Measurements from ENCODE around the gene PSMB10.
"Not testable (repeated sequence)": the region's sequence is repeated elsewhere in the genome, so short reads cannot be mapped to it uniquely, and the experiment has no call there.

PSMB10 gene

DNA sequence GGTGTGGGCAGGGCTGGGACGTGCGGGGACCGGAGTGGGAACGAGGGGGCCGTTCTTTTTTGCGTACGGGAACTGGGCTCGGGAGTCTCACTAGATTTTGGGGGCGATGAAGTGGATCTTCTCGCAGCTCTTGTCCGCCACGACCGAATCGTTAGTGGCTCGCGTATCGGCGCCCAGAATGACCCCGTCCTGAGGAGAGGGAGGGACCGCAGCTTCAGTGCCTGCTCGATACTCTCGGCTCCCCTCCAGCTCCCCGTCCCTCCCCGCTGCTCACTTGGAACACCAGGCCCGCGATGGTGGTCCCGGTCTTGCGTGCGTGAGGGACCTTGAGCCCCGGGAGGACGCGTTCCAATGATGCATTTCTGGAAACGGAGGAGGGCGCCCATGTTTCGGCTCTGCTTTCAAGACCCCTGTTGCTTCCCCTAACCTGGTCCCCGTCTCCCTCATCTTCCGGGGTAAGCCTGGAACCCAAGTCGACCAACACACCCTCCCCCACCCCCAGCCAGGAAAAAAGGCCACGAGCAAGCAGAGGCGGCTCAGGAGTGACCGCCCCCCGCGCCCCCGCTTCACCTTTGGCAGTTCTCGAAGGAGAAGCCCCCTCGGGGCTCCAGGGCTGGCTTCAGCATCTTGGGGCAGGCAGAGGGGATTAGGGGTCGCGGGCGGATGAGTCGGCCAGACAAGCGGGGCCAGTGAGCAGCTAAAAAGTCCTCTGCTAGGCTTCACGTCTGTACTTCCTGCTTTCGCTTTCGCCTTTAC is at the start of gene PSMB10:
Gene PSMB10 (minus strand): TSS at position 727 of the 756 bp plus-strand sequence. CDS start 101 bp downstream, at position 626.
- Histone ChIP-seq H3K27ac (ENCODE audit: low read length) (no peak within 1 kb of the TSS), H3K4me3 (ENCODE audit: low read length) (peak within 1 kb of the TSS; percentile 86), H3K36me3 (ENCODE audit: control insufficient read depth, insufficient read depth, low read length) (no peaks in the 10 kb centered on the region), H3K9me3 (ENCODE audit: control insufficient read depth, insufficient read depth, low read length) (no peaks in the 10 kb centered on the region), H3K27me3 (ENCODE audit: control insufficient read depth, insufficient read depth, low read length) (no peaks in the 10 kb centered on the region), H3K4me1 (ENCODE audit: control insufficient read depth, insufficient read depth, low read length) (peaks cover 3% of the 10 kb centered on the region)
- WGBS (ENCODE audit: insufficient coverage, insufficient read length) = no CpG with 5 or more reads among the region's 54 CpGs
- DNase-seq (ENCODE audit: low read depth, low spot score) = no peak

DNA sequence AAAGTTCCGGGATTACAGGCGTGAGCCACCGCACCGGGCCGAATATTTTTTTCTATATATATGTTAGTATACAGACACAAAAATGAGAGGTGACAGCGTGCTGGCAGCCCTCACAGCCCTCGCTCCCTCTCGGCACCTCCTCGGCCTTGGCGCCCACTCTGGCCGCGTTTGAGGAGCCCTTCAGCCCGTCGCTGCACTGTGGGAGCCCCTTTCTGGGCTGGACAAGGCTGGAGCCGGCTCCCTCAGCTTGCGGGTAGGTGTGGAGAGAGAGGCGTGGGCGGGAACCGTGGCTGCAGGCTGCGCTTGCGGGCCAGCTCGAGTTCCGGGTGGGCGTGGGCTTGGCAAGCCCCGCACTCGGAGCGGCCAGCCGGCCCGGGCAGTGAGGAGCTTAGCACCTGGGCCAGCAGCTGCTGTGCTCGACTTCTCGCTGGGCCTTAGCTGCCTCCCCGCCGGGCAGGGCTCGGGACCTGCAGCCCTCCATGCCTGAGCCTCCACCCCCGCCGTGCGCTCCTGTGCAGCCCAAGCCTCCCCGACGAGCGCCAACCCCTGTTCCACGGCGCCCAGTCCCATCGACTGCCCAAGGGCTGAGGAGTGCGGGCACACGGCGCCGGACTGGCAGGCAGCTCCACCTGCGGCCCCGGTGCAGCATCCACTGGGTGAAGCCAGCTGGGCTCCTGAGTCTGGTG is 45.5 kb upstream of the PSMB10 start:
- no peak overlapping the region for H3K27ac ChIP-seq (ENCODE audit: low read length)
- no CpG with 5 or more reads among the region's 49 CpGs for WGBS (ENCODE audit: insufficient coverage, insufficient read length)
- H3K4me3 ChIP-seq (ENCODE audit: low read length) = no peak overlapping the region
- no peak for DNase-seq (ENCODE audit: low read depth, low spot score)
- no peaks in the 10 kb centered on the region; the same call in 1 of the 2 replicates for H3K36me3 ChIP-seq (ENCODE audit: control insufficient read depth, insufficient read depth, low read length)
- no peaks in the 10 kb centered on the region; the same call in 1 of the 2 replicates for H3K4me1 ChIP-seq (ENCODE audit: control insufficient read depth, insufficient read depth, low read length)
- no peaks in the 10 kb centered on the region for H3K9me3 ChIP-seq (ENCODE audit: control insufficient read depth, insufficient read depth, low read length)
- no peaks in the 10 kb centered on the region for H3K27me3 ChIP-seq (ENCODE audit: control insufficient read depth, insufficient read depth, low read length)

DNA sequence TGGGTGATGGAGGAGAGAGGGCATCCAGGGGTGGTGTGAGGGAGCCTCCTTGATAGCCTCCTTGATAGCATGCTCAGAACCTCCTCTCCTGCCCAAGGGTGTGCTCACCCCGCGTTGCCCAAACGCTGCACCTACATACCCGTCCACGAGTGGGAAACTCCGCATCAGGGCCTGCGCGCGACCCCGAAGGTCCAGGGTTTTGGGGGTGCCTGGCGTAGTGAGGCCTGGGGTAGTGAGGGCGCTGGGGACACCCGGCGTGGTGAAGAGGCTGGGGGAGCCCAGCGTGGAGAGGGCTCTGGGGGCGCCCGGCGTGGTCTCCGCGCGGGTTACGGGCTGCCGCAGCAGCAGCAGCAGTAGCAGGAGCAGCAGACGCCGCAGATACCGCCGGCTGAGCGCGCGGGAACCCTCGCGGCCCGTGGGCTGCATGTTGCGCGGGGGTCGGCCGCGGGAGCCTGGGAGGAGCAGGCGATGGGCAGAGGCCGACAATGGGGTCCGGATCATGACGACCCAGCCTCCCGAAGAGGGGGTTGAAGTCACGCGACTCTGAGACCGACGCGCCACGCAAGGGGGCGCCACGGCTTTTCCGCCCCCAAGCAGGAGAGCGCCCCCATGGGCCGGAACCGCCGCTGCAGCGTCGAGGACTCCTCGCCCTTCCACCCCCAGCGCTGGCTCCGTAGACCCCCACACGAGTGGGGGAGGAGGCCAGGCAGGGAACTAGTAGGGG is 43.5 kb upstream of the PSMB10 start, which contains the start of gene DPEP3:
Gene DPEP3 (minus strand): TSS at position 545 of the 724 bp plus-strand sequence. CDS start 119 bp downstream, at position 426.
- no peak for DNase-seq (ENCODE audit: low read depth, low spot score)
- no peaks in the 10 kb centered on the region for H3K27me3 ChIP-seq (ENCODE audit: control insufficient read depth, insufficient read depth, low read length)
- H3K9me3 ChIP-seq (ENCODE audit: control insufficient read depth, insufficient read depth, low read length) = no peaks in the 10 kb centered on the region
- no CpG with 5 or more reads among the region's 62 CpGs for WGBS (ENCODE audit: insufficient coverage, insufficient read length)
- no peaks in the 10 kb centered on the region; the same call in 1 of the 2 replicates for H3K36me3 ChIP-seq (ENCODE audit: control insufficient read depth, insufficient read depth, low read length)
- no peaks in the 10 kb centered on the region; the same call in 1 of the 2 replicates for H3K4me1 ChIP-seq (ENCODE audit: control insufficient read depth, insufficient read depth, low read length)
- H3K4me3 ChIP-seq (ENCODE audit: low read length) = no peak within 1 kb of the TSS
- no peak within 1 kb of the TSS for H3K27ac ChIP-seq (ENCODE audit: low read length)

DNA sequence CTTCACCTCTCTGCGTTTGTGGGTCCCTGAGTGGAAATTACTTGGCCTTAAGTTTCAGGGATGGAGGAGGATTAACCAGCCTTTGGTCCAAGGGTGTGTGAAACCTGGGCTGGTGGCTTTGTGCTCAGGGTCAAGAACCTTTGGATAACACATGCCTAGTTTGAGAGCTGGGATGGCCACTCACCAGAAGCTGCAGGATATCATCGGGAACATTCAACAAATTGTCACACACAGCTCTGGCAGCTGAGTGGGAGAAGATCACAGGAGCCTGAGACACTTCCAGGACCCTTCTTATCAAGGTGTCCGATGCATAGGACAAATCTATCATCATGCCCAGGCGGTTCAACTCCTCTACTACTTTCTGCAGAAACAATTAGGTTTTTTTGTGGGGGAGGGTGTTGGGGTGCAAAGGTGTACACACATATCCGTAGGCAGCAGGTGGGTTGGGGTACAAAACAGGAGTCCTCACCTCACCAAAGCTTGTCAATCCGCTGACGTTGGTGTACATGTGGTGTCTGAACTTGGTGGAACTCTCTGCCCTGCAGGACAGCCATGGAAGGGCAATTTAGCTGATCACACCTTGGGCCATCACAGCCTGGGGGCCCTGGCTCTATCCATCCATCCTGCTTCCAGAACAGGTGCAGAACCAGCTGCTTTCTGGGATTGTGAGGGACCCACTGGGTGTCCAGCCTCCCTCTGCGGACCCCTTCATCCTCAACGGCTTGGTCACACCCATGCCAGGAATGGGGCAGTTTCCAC is 41.0 kb upstream of the PSMB10 start:
- no CpG with 5 or more reads among the region's 9 CpGs for WGBS (ENCODE audit: insufficient coverage, insufficient read length)
- no peaks in the 10 kb centered on the region; the same call in 1 of the 2 replicates for H3K36me3 ChIP-seq (ENCODE audit: control insufficient read depth, insufficient read depth, low read length)
- H3K27me3 ChIP-seq (ENCODE audit: control insufficient read depth, insufficient read depth, low read length) = no peaks in the 10 kb centered on the region
- no peaks in the 10 kb centered on the region for H3K9me3 ChIP-seq (ENCODE audit: control insufficient read depth, insufficient read depth, low read length)
- H3K4me3 ChIP-seq (ENCODE audit: low read length) = no peak overlapping the region
- no peak overlapping the region for H3K27ac ChIP-seq (ENCODE audit: low read length)
- no peaks in the 10 kb centered on the region; the same call in 1 of the 2 replicates for H3K4me1 ChIP-seq (ENCODE audit: control insufficient read depth, insufficient read depth, low read length)
- DNase-seq (ENCODE audit: low read depth, low spot score) = no peak

DNA sequence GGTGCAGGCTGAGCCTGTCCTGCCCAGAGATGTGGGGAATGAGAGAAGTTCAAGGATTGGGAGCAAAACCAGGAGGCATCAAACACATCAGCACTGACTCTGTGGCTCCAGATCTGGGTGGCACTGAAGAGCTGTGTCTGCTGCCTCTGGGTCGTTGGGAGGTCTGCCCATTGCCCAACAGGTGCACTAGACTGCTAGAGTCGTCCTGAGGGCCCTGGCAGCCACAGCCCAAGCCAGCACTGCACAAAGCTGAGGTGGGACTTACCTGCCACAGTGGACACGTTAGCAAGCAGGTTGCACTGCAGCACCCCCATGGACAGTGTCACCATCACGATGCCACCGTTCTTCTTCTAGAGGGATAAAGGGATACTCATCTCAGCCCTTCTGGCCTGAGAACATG is 40.4 kb upstream of the PSMB10 start:
- Histone ChIP-seq H3K4me3 (ENCODE audit: low read length) (no peak overlapping the region), H3K9me3 (ENCODE audit: control insufficient read depth, insufficient read depth, low read length) (no peaks in the 10 kb centered on the region), H3K4me1 (ENCODE audit: control insufficient read depth, insufficient read depth, low read length) (no peaks in the 10 kb centered on the region; the same call in 1 of the 2 replicates), H3K36me3 (ENCODE audit: control insufficient read depth, insufficient read depth, low read length) (no peaks in the 10 kb centered on the region), H3K27ac (ENCODE audit: low read length) (no peak overlapping the region), H3K27me3 (ENCODE audit: control insufficient read depth, insufficient read depth, low read length) (no peaks in the 10 kb centered on the region)
- no peak for DNase-seq (ENCODE audit: low read depth, low spot score)
- WGBS (ENCODE audit: insufficient coverage, insufficient read length) = no CpG with 5 or more reads among the region's 5 CpGs

DNA sequence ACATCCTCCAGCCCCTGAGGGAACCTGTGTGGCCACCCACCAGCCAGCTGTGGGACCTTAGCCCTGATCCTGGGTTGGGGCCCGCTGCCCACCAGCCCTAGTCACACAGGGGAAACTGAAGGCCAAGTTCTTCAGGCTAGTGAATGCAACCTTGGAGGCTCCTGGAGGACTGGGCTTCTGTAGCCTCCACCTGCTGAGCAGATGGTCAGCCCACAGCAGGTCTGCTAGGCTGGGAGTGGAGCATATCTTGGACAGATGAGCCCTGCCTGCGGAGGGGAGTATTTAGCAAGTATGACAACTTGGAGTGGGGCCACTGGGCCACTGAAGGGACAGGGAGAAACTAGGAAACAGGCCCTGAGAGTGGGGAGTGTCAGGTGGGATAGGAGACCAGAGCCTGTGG is 39.6 kb upstream of the PSMB10 start:
- no CpG with 5 or more reads among the region's 2 CpGs for WGBS (ENCODE audit: insufficient coverage, insufficient read length)
- no peaks in the 10 kb centered on the region for H3K36me3 ChIP-seq (ENCODE audit: control insufficient read depth, insufficient read depth, low read length)

DNA sequence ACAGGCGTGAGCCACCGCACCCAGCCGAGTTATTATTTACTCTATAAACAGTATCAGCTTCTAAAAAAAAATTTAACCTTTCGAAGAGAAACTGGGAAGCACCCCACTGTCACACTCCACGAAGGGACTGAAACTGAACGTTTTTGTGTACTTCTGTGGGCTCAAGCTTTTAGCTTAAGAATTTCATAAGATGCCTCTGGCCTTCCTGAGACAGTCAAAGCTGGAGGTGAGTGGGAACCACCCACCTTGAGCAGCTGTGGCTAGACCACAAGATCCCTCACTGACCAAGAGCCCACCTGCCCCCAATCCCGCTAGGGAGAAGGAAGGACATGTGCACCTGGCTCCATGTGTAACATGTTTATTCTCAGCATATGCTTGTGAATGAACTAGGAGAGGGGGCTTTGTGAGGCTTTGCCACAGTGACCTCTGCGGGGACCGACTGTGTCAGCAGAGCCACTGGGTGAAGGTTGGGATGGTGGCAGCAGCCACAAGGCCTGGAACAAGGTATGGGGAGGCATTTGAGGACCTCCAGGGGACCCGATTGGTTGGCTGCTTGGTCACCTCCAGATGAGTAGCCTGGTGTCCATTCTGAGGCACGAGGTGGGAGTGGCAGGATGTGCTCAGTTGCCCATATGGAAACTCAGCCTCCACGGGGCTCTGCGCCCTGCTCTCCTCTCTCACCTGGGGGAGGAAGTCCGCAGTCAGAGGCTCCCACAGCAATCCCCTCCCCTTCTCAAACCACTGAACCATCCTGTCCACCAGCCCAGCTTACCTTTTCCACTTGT is 38.9 kb upstream of the PSMB10 start:
- Histone ChIP-seq H3K4me1 (ENCODE audit: control insufficient read depth, insufficient read depth, low read length) (no peaks in the 10 kb centered on the region; the same call in 1 of the 2 replicates), H3K27me3 (ENCODE audit: control insufficient read depth, insufficient read depth, low read length) (no peaks in the 10 kb centered on the region), H3K9me3 (ENCODE audit: control insufficient read depth, insufficient read depth, low read length) (no peaks in the 10 kb centered on the region), H3K36me3 (ENCODE audit: control insufficient read depth, insufficient read depth, low read length) (no peaks in the 10 kb centered on the region), H3K27ac (ENCODE audit: low read length) (no peak overlapping the region), H3K4me3 (ENCODE audit: low read length) (no peak overlapping the region)
- no CpG with 5 or more reads among the region's 14 CpGs for WGBS (ENCODE audit: insufficient coverage, insufficient read length)
- no peak for DNase-seq (ENCODE audit: low read depth, low spot score)

More for the DNA sequence above, 39.6 kb upstream of the PSMB10 start:
- Histone ChIP-seq H3K9me3 (ENCODE audit: control insufficient read depth, insufficient read depth, low read length) (no peaks in the 10 kb centered on the region), H3K4me3 (ENCODE audit: low read length) (no peak overlapping the region), H3K4me1 (ENCODE audit: control insufficient read depth, insufficient read depth, low read length) (no peaks in the 10 kb centered on the region; the same call in 1 of the 2 replicates), H3K27me3 (ENCODE audit: control insufficient read depth, insufficient read depth, low read length) (no peaks in the 10 kb centered on the region), H3K27ac (ENCODE audit: low read length) (no peak overlapping the region)
- no peak for DNase-seq (ENCODE audit: low read depth, low spot score)

DNA sequence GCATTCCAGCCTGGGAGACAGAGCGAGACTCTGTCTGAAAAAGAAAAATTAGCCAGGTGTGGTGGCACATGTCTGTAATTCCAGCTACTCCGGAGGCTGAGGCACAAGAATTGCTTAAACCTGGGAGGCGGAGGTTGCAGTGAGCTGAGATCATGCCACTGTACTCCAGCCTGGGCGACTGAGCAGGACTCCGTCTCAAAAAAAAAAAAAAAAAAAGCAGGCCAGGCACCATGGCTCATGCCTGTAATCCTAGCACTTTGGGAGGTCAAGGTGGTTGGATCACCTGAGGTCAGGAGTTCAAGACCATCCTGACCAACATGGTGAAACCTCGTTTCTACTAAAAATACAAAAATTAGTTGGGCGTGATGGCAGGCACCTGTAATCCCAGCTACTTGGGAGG is 35.6 kb upstream of the PSMB10 start:
- H3K36me3 ChIP-seq (ENCODE audit: control insufficient read depth, insufficient read depth, low read length); H3K4me3 ChIP-seq (ENCODE audit: low read length); H3K4me1 ChIP-seq (ENCODE audit: control insufficient read depth, insufficient read depth, low read length); H3K27me3 ChIP-seq (ENCODE audit: control insufficient read depth, insufficient read depth, low read length); H3K27ac ChIP-seq (ENCODE audit: low read length); DNase-seq (ENCODE audit: low read depth, low spot score); H3K9me3 ChIP-seq (ENCODE audit: control insufficient read depth, insufficient read depth, low read length): not testable (repeated sequence)
- no CpG with 5 or more reads among the region's 7 CpGs for WGBS (ENCODE audit: insufficient coverage, insufficient read length)

DNA sequence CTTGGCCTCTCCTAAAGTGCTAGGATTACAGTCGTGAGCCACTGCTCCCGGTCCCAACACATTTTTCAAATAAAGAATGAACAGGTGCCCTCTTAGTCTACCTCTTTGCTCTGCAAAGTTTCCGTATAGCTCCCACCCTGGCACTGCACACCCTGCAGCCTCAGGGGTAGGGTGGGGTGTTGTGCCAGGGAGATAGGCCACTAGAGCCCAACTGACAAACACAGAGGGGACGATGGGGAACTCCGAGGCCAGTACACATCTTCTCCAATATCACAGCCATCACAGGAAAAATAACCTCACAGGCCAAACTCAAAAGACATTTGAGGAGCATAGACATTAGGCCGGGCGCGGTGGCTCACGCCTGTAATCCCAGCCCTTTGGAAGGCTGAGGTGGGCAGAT is 34.5 kb upstream of the PSMB10 start:
- no peak overlapping the region for H3K27ac ChIP-seq (ENCODE audit: low read length)
- H3K4me3 ChIP-seq (ENCODE audit: low read length) = no peak overlapping the region
- DNase-seq (ENCODE audit: low read depth, low spot score) = no peak
- peaks cover 8% of the 10 kb centered on the region for H3K4me1 ChIP-seq (ENCODE audit: control insufficient read depth, insufficient read depth, low read length)
- WGBS (ENCODE audit: insufficient coverage, insufficient read length) = no CpG with 5 or more reads among the region's 9 CpGs
- no peaks in the 10 kb centered on the region for H3K27me3 ChIP-seq (ENCODE audit: control insufficient read depth, insufficient read depth, low read length)
- H3K36me3 ChIP-seq (ENCODE audit: control insufficient read depth, insufficient read depth, low read length) = no peaks in the 10 kb centered on the region
- no peaks in the 10 kb centered on the region for H3K9me3 ChIP-seq (ENCODE audit: control insufficient read depth, insufficient read depth, low read length)

Measured in iPS DF 6.9 (cell line).